Retina (tissue), 1 donor: ENCODE results near the gene SPATA2L.
"Not testable (repeated sequence)": the region's sequence is repeated elsewhere in the genome, so short reads cannot be mapped to it uniquely, and the experiment has no call there.

Experiments
- DNase-seq: peaks from one replicate; pipeline ENCODE4 v3.0.0-alpha.2; 2016

SPATA2L gene

GRCh38 chr16:89706518-89707260 is 5.2 kb upstream of the SPATA2L start:
- no peak for DNase-seq

GRCh38 chr16:89705006-89705405 is 3.5 kb upstream of the SPATA2L start:
- no peak for DNase-seq

DNA sequence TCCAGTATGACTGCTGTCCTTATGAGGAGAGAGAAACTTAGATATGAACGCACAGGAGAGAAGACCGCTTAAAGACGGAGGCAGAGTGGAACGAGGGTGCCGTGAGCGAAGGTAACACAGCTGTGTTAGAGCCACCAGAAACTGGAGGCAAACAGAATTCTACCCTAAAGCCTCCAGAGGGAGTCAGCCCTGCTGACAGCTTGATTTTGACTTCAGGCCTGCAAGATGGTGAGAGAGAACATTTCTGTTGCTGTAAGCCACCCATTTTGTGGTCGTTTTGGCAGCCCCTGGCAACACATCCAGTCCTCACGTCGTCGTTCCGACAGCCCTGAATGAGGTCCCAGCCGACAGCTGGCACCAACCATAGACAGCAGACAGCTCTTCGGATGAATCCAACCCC is 2.8 kb upstream of the SPATA2L start:
- DNase-seq = no peak

- DNase-seq = peak; percentile 75
These were observed 668 bp downstream of the SPATA2L start for GRCh38 chr16:89700649-89701424.

DNA sequence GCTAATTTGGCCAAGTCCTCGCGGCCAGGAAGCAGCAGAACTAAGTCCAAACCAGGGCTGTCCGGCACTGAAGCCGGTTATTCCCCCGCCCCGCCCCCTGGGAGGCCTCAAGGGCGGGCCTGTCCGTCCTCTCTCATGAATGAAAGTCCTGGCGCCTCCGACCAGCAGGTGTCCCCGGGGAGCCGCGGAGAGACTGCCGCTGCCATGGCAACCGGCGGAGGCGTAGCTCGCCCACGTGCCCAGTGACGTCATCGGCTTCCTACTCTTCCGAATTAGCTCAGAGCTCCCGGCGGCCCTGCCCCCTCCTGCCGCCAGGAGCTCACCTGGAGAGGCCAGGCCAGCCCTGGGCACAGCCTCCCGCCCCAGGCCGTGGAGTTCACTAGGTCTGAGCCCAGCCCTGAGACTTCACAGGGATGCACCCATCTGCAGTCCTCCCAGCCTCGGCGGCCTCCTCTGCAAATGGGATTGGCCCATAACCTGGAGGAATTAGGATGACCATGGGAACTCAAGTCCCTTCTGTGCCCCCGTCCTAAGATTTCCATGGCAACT is 1.3 kb downstream of the SPATA2L start:
- DNase-seq = peak; percentile 96

DNA sequence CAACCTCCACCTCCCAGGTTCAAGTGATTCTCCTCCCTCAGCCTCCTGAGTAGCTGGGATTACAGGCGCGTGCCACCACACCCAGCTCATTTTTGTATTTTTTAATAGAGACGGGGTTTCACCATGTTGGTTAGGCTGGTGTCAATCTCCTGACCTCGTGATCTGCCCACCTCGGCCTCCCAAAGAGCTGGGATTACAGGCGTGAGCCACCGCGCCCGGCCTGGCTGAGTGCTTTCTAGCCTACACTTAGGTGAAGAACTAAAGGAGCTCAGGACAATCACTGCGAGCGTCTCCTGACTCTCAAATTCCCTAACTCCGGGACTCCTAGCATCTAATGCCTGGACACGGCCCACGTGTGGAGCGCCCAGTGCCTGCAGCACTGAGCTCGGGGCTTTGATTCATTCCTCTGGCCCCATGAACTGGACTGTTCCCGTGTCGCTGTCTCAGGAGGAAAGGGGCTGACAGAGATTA is 1.8 kb downstream of the SPATA2L start:
- not testable (repeated sequence) for DNase-seq

DNA sequence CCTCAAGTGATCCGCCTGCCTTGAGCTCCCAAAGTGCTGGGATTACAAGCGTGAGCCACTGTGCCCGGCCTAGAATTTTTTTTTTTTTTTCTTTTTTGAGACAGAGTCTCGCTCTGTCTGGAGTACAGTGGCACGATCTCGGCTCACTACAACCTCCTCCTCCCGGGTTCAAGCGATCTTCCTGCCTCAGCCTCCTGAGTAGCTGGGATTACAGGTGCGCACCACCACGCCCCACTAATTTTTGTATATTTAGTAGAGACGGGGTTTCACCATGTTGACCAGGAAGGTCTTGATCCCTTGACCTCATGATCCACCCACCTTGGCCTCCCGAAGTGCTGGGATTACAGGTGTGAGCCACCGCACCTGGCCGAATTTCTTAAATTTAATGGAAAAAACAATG is 2.8 kb downstream of the SPATA2L start:
- DNase-seq = not testable (repeated sequence)

GRCh38 chr16:89697616-89698331 is 3.7 kb downstream of the SPATA2L start:
- DNase-seq = no peak

DNA sequence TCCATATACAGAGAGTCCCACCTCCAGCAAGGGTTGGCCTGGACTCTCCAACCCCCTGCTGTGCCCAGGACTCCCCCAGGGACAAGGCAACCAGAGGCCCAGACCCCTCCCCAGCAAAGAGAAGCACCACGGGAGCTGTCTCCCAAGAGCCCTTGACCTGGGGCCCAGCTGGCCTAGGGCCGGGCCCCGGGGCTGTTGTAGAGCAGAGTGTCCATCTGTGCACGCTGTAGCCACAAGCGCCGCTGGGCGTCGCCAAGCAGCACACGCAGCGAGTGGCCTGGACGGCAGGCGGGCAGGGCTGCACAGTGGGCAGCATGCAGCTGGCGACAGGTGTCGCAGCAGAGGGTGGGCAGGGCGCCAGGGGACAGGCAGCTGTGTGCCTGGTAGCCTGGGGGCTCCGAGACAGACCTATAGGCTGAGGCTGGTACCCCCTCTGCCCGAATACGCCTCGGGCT is 4.3 kb downstream of the SPATA2L start:
- no peak for DNase-seq

GRCh38 chr16:89696670-89697128 is 4.8 kb downstream of the SPATA2L start:
- no peak for DNase-seq

DNA sequence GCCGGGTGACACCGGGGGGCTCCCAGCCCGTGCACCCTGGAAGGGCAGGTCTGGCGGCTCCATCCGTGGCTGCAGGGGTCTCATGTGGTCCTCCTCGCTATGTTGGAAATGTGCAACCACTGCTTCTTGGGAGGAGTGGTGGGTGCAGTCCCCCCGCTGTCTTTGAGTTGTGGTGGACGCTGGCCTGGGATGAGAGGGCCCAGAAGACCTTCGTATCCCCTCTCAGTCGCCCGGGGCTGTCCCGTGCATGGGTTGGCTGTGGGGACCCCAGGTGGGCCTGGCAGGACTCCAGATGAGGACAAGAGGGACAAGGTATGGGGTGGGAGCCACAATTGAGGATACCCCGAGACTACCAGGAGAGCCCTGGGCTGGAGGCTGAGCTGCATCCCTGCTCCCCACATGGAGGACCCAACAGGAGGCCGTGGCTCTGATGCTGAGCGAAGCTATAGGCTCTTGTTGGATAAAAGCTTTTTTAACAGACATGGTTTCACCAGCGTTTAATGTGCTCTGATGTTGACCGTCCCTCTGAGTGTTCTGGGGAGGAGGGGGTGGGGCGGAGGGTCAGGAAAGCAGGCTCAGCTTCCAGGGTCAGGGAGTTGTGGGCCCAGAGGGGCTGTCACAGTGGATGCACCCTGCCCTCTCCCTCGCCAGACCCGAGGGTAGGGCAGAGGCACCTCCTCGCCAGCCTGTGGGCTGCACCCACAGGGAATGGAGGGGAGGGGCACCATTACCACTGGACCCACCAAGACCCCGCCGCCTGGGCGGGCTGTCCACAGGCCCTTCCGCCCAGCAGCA is 5.4 kb downstream of the SPATA2L start:
- no peak for DNase-seq

DNA sequence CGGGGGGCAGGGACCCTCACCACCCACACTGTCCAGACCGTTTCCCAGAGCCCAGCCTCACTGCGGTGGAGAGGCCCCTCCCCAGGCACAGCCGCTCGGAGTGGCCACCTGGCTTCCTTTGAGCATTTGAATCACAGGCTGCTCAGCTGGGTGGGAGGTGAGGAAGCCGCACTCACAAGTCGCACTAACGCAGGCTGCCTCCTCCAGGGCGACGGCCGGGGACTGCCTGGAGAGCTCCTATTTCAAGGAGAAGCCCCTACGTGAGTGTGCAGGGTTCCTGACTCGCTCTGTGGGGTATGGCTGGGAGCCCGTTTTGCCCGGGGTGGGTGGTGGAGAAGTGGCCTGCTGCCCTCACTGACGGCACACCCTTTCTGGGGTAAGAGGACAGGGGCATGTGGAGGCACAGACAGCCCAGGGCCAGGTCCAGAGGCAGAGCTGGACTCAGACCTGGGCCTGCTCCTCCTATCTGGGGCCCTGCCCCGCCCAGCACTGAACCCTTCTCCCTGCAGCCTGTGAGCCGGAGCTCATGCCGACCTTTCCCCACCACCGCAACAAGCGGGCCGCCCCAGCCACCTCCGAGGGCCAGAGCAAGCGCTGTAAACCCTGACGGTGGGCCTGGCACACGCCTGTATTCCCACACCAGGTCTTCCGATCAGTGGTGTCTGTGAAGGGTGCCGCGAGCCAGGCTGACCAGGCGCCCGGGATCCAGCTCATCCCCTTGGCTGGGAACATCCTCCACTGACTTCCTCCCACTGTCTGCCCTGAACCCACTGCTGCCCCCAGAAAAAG is 6.2 kb downstream of the SPATA2L start:
- DNase-seq = no peak

GRCh38 chr16:89694784-89695085 is 6.8 kb downstream of the SPATA2L start:
- DNase-seq = not testable (repeated sequence)

- DNase-seq = no peak
These were observed 7.3 kb downstream of the SPATA2L start for GRCh38 chr16:89693931-89694783.

DNA sequence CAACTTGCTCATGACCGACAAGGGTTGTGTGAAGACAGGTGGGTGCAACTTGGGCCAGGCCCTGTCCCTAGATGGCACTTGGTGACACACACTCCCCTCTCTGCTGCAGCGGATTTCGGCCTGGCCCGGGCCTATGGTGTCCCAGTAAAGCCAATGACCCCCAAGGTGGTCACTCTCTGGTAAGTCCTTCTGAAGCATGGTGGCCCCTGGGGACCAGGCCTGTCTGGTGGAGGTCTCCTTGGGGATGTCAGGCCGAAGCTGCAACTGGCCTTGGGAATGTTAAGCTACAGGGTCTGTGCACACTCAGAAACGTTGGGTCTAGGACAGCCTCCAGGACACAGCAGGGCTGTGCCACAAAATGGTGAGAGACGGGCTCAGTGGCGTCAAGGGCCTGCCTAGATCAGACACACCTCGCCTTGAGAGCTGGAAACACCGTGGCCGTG is 8.2 kb downstream of the SPATA2L start:
- DNase-seq = no peak

DNA sequence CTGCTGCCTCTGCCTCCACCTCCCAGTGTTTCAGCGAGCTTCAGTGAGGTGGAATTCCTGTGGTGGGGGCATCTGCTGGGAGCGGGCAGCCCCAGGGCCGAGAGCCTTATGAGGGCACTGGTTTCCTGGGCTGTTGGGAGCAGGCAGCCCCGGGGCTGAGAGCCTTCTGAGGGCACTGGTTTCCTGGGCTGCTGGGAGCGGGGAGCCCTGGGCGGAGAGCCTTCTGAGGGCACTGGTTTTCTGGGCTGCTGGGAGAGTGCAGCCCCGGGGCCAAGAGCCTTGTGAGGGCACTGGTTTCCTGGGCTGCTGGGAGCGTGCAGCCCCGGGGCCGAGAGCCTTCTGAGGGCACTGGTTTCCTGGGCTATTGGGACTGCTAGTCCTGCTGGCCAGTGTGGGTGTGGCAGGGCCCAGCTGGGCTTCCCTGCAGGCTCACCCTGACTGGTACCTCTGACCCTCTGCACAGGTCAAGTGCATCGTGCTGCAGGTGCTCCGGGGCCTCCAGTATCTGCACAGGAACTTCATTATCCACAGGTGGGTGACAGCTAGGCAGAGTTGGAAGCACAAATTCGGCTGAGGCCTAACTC is 9.4 kb downstream of the SPATA2L start:
- DNase-seq = no peak

- DNase-seq = no peak
These were observed 10.1 kb downstream of the SPATA2L start for GRCh38 chr16:89691231-89691985.

DNA sequence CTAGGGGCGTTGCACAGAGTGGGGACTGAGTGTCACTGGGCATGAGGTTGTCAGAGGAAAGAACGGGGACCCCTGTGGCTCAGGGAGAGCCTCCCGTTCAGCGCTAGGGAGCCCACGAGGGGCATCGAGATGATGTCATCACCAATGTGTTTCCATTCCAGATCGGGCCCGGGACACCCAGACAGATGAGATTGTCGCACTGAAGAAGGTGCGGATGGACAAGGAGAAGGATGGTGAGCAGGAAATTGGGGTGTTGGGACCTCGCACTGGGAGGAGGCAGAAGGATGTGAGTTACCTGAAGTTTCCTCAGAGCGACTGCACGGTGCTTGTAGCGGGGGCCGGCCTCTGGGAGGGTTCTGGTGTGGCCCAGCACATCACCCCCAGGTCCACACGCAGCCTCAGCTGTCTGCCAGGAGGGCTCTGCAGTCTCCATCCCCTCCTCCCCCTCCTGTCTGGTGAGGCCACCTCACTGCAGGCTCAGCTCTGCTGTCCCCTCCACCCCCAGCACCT is 11.1 kb downstream of the SPATA2L start:
- no peak for DNase-seq

DNA sequence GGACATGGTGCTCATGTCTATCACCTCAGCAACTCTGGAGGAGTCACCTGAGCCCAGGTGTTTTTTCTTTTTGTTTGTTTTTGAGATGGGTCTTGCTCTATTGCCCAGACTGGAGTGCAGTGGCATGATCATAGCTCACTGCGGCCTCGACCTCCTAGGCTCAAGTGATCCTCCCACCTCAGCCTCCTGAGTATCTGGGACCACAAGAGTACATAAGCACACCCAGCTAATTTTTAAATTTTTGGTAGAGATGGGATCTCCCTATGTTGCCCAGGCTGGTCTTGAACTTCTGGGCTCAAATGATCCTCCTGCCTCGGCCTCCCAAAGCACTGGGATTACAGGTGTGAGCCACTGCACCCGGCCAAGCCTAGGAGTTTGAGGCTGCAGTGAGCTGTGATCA is 11.9 kb downstream of the SPATA2L start:
- DNase-seq = not testable (repeated sequence)
